Activated CD8-positive, alpha-beta memory T cell treated with anti-CD3 and anti-CD28 coated beads, Interleukin-2, amount 10 ng/mL, durations not matched to agents 7 days and 5 days (primary cell): Measurements from ENCODE around the gene KAT7. TPM values are rescaled to one million over a fixed set of nuclear protein-coding genes. Genes with fewer than 3 reads are reported as not detected.
"Not testable (repeated sequence)": the region's sequence is repeated elsewhere in the genome, so short reads cannot be mapped to it uniquely, and the experiment has no call there.

Experiments used
- ATAC-seq: fragments of 150-1000 bp; cut with Tn5 transposase; one replicate; pipeline ENCODE4 v1.10.0; 2021; ENCODE audit warnings: moderate library complexity
- CTCF ChIA-PET: fragments of 350-600 bp; sonication (Branson Sonifier 250); formaldehyde crosslinking; loops from one replicate; lab custom pipeline; 2021; ENCODE audit warnings: antibody characterized with exemption; lab: Charles Lee
- DNase-seq: peaks from one replicate; pipeline ENCODE4 v3.0.0-alpha.2; 2020
- H3K27ac Mint-ChIP-seq: one replicate; pipeline ENCODE4 v1.8.0; 2021; ENCODE audit warnings: mild to moderate bottlenecking, mixed read lengths
- H3K27me3 Mint-ChIP-seq: one replicate; pipeline ENCODE4 v1.8.0; 2021; ENCODE audit warnings: mixed read lengths
- H3K36me3 Mint-ChIP-seq: one replicate; pipeline ENCODE4 v1.8.0; 2021; ENCODE audit warnings: mild to moderate bottlenecking, mixed read lengths
- H3K4me1 Mint-ChIP-seq: one replicate; pipeline ENCODE4 v1.8.0; 2021; ENCODE audit warnings: mixed read lengths
- H3K4me3 Mint-ChIP-seq: one replicate; pipeline ENCODE4 v1.8.0; 2021; ENCODE audit warnings: mild to moderate bottlenecking, moderate library complexity, mixed read lengths
- H3K9me3 Mint-ChIP-seq: one replicate; pipeline ENCODE4 v1.8.0; 2022; ENCODE audit warnings: low read depth, mixed read lengths
- total RNA-seq, 2 experiments: library from RNA; stranded (reverse); gene quantifications; one replicate each; pipeline ENCODE4 v1.2.3, GENCODE V29; 2021

The KAT7 gene
- total RNA-seq, 2 experiments from 2014 or later = 76.9 to 80.6 TPM

- H3K27ac Mint-ChIP-seq = no peak overlapping the region
- H3K27me3 Mint-ChIP-seq = no peaks in the 10 kb centered on the region
- peaks cover 57% of the 10 kb centered on the region for H3K36me3 Mint-ChIP-seq
- H3K4me1 Mint-ChIP-seq = peaks cover 29% of the 10 kb centered on the region
- H3K4me3 Mint-ChIP-seq = no peak overlapping the region
- no peak for ATAC-seq
- CTCF ChIA-PET = interaction anchor here (1.3 to 1.4 kb wide), 2 partner anchors 175 to 177 kb away, joined by 3 to 6 read pairs; no protein-coding TSS in a partner anchor
- no peak for DNase-seq
- H3K9me3 Mint-ChIP-seq = no peaks in the 10 kb centered on the region
These were observed 33.4 kb downstream of the KAT7 start for GRCh38 chr17:49821916-49822315.

GRCh38 chr17:49822829-49823228 lies 34.3 kb downstream of the KAT7 start:
- no peak for ATAC-seq
- no peak for DNase-seq
- H3K4me3 Mint-ChIP-seq = no peak overlapping the region
- H3K9me3 Mint-ChIP-seq = no peaks in the 10 kb centered on the region
- peaks cover 20% of the 10 kb centered on the region for H3K4me1 Mint-ChIP-seq
- no peaks in the 10 kb centered on the region for H3K27me3 Mint-ChIP-seq
- H3K36me3 Mint-ChIP-seq = peaks cover 60% of the 10 kb centered on the region
- no peak overlapping the region for H3K27ac Mint-ChIP-seq
- CTCF ChIA-PET = interaction anchor here (1.3 to 1.4 kb wide), 3 partner anchors 12 to 176 kb away, joined by 3 to 6 read pairs (median 3); no protein-coding TSS in a partner anchor

GRCh38 chr17:49823614-49824013 lies 35.1 kb downstream of the KAT7 start:
- ATAC-seq (no peak), DNase-seq (no peak)
- H3K27ac Mint-ChIP-seq = no peak overlapping the region
- no peaks in the 10 kb centered on the region for H3K27me3 Mint-ChIP-seq
- H3K4me1 Mint-ChIP-seq = peaks cover 12% of the 10 kb centered on the region
- H3K4me3 Mint-ChIP-seq = no peak overlapping the region
- CTCF ChIA-PET = interaction anchor here (1.4 kb wide), 1 partner anchor 12 kb away, joined by 3 read pairs; no protein-coding TSS in a partner anchor
- no peaks in the 10 kb centered on the region for H3K9me3 Mint-ChIP-seq
- peaks cover 60% of the 10 kb centered on the region for H3K36me3 Mint-ChIP-seq

GRCh38 chr17:49825645-49826044 lies 37.2 kb downstream of the KAT7 start:
- H3K9me3 Mint-ChIP-seq = no peaks in the 10 kb centered on the region
- DNase-seq (no peak), ATAC-seq (no peak)
- H3K27me3 Mint-ChIP-seq = no peaks in the 10 kb centered on the region
- CTCF ChIA-PET = no interaction called here
- H3K27ac Mint-ChIP-seq = no peak overlapping the region
- H3K4me1 Mint-ChIP-seq = peaks cover 3% of the 10 kb centered on the region
- peaks cover 59% of the 10 kb centered on the region for H3K36me3 Mint-ChIP-seq
- H3K4me3 Mint-ChIP-seq = no peak overlapping the region

GRCh38 chr17:49828325-49828724 lies 39.8 kb downstream of the KAT7 start:
- H3K4me1 Mint-ChIP-seq, ATAC-seq, H3K9me3 Mint-ChIP-seq, CTCF ChIA-PET, DNase-seq, H3K4me3 Mint-ChIP-seq, H3K27ac Mint-ChIP-seq, H3K27me3 Mint-ChIP-seq: not testable (repeated sequence)
- H3K36me3 Mint-ChIP-seq = peaks cover 56% of the 10 kb centered on the region

- CTCF ChIA-PET = interaction anchor here (1.5 kb wide), 1 partner anchor 16 kb away, joined by 3 read pairs; no protein-coding TSS in a partner anchor
- DNase-seq = no peak
- peaks cover 57% of the 10 kb centered on the region for H3K36me3 Mint-ChIP-seq
- ATAC-seq = no peak
- no peaks in the 10 kb centered on the region for H3K9me3 Mint-ChIP-seq
- no peaks in the 10 kb centered on the region for H3K4me1 Mint-ChIP-seq
- no peaks in the 10 kb centered on the region for H3K27me3 Mint-ChIP-seq
- H3K4me3 Mint-ChIP-seq = no peak overlapping the region
- H3K27ac Mint-ChIP-seq = no peak overlapping the region
These were observed 40.5 kb downstream of the KAT7 start for GRCh38 chr17:49829026-49829425.

- DNase-seq (no peak), ATAC-seq (no peak)
- Mint-ChIP-seq H3K36me3 (peaks cover 56% of the 10 kb centered on the region), H3K9me3 (no peaks in the 10 kb centered on the region), H3K27ac (no peak overlapping the region), H3K4me1 (no peaks in the 10 kb centered on the region), H3K4me3 (no peak overlapping the region), H3K27me3 (no peaks in the 10 kb centered on the region)
- CTCF ChIA-PET = interaction anchor here (0.6 to 3.1 kb wide), 2 partner anchors 274 to 309 kb away, joined by 3 to 13 read pairs; no protein-coding TSS in a partner anchor
These were observed 42.1 kb downstream of the KAT7 start for GRCh38 chr17:49830605-49831004.

GRCh38 chr17:49832840-49833599 lies 44.5 kb downstream of the KAT7 start:
- CTCF ChIA-PET = interaction anchor here (1.3 to 3.1 kb wide), 3 partner anchors 11 to 277 kb away, joined by 3 to 13 read pairs (median 4); no protein-coding TSS in a partner anchor
- no peaks in the 10 kb centered on the region for H3K4me1 Mint-ChIP-seq
- H3K27me3 Mint-ChIP-seq = no peaks in the 10 kb centered on the region
- peaks cover 42% of the 10 kb centered on the region for H3K36me3 Mint-ChIP-seq
- H3K9me3 Mint-ChIP-seq = no peaks in the 10 kb centered on the region
- H3K4me3 Mint-ChIP-seq = no peak overlapping the region
- ATAC-seq (no peak), DNase-seq (no peak)
- H3K27ac Mint-ChIP-seq = no peak overlapping the region

- CTCF ChIA-PET = interaction anchor here (0.6 kb wide), 1 partner anchor 258 kb away, joined by 4 read pairs; no protein-coding TSS in a partner anchor
- ATAC-seq = no peak
These were observed 45.8 kb downstream of the KAT7 start for GRCh38 chr17:49834118-49834743.

GRCh38 chr17:49835472-49835871 lies 47.0 kb downstream of the KAT7 start:
- Mint-ChIP-seq H3K4me3 (no peak overlapping the region), H3K27ac (peak overlapping the region; percentile 5), H3K27me3 (no peaks in the 10 kb centered on the region), H3K4me1 (no peaks in the 10 kb centered on the region), H3K36me3 (peaks cover 30% of the 10 kb centered on the region), H3K9me3 (no peaks in the 10 kb centered on the region)
- ATAC-seq = no peak
- CTCF ChIA-PET = no interaction called here
- DNase-seq = no peak

More at GRCh38 chr17:49834118-49834743, 45.8 kb downstream of the KAT7 start:
- Mint-ChIP-seq H3K4me3 (no peak overlapping the region), H3K4me1 (no peaks in the 10 kb centered on the region), H3K9me3 (no peaks in the 10 kb centered on the region), H3K27me3 (no peaks in the 10 kb centered on the region), H3K36me3 (peaks cover 34% of the 10 kb centered on the region), H3K27ac (no peak overlapping the region)
- DNase-seq = no peak

- CTCF ChIA-PET = no interaction called here
- no peak for ATAC-seq
- H3K4me3 Mint-ChIP-seq = no peak overlapping the region
- peak overlapping the region; percentile 5 for H3K27ac Mint-ChIP-seq
- H3K36me3 Mint-ChIP-seq = peaks cover 28% of the 10 kb centered on the region
- no peaks in the 10 kb centered on the region for H3K27me3 Mint-ChIP-seq
- DNase-seq = no peak
- no peaks in the 10 kb centered on the region for H3K9me3 Mint-ChIP-seq
- H3K4me1 Mint-ChIP-seq = no peaks in the 10 kb centered on the region
These were observed 47.9 kb downstream of the KAT7 start for GRCh38 chr17:49836111-49837030.

- peaks cover 7% of the 10 kb centered on the region for H3K36me3 Mint-ChIP-seq
- no peak overlapping the region for H3K4me3 Mint-ChIP-seq
- ATAC-seq (no peak), DNase-seq (no peak)
- H3K27ac Mint-ChIP-seq = no peak overlapping the region
- CTCF ChIA-PET = no interaction called here
- H3K27me3 Mint-ChIP-seq = no peaks in the 10 kb centered on the region
- H3K4me1 Mint-ChIP-seq = peaks cover 7% of the 10 kb centered on the region
- no peaks in the 10 kb centered on the region for H3K9me3 Mint-ChIP-seq
These were observed 51.0 kb downstream of the KAT7 start for GRCh38 chr17:49839455-49839854.

GRCh38 chr17:49841548-49841947 lies 53.1 kb downstream of the KAT7 start:
- Mint-ChIP-seq H3K4me1 (peaks cover 15% of the 10 kb centered on the region), H3K4me3 (no peak overlapping the region), H3K27ac (no peak overlapping the region), H3K9me3 (no peaks in the 10 kb centered on the region), H3K27me3 (no peaks in the 10 kb centered on the region), H3K36me3 (no peaks in the 10 kb centered on the region)
- CTCF ChIA-PET = interaction anchor here (0.7 kb wide), 2 partner anchors 31 to 111 kb away, joined by 3 to 4 read pairs; no protein-coding TSS in a partner anchor
- ATAC-seq (no peak), DNase-seq (no peak)
